ENCODE measurements around the gene ADRA2A.

The ADRA2A gene

GRCh38 chr10:111127081-111127848, 50.4 kb downstream of the ADRA2A start:
- TF ChIP-seq, protein P1, sequence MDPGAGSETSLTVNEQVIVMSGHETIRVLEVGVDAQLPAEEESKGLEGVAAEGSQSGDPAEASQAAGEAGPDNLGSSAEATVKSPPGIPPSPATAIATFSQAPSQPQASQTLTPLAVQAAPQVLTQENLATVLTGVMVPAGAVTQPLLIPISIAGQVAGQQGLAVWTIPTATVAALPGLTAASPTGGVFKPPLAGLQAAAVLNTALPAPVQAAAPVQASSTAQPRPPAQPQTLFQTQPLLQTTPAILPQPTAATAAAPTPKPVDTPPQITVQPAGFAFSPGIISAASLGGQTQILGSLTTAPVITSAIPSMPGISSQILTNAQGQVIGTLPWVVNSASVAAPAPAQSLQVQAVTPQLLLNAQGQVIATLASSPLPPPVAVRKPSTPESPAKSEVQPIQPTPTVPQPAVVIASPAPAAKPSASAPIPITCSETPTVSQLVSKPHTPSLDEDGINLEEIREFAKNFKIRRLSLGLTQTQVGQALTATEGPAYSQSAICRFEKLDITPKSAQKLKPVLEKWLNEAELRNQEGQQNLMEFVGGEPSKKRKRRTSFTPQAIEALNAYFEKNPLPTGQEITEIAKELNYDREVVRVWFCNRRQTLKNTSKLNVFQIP (CRISPR knock-in tag; IDR thresholded peaks at IDR 0.05; ENCODE audit: borderline replicate concordance, low read depth) = no peak
- no peak for TF ChIP-seq CSDC2 (CRISPR knock-in tag; IDR thresholded peaks at IDR 0.05)
- no peak for TF ChIP-seq ESRRG (CRISPR knock-in tag; IDR thresholded peaks at IDR 0.05)
- TF ChIP-seq ZNF70 (CRISPR knock-in tag; IDR thresholded peaks at IDR 0.05) = no peak
- TF ChIP-seq TCF4 (CRISPR knock-in tag; IDR thresholded peaks at IDR 0.05; ENCODE audit: borderline replicate concordance) = no peak
- no peak for TF ChIP-seq BACH2 (CRISPR knock-in tag; IDR thresholded peaks at IDR 0.05; ENCODE audit: borderline replicate concordance)
- ATAC-seq = no peak

- TF ChIP-seq GLIS3 (CRISPR knock-in tag; IDR thresholded peaks at IDR 0.05) (no peak), CSDC2 (CRISPR knock-in tag; IDR thresholded peaks at IDR 0.05) (no peak), PPARA (CRISPR knock-in tag; IDR thresholded peaks at IDR 0.05; ENCODE audit: borderline replicate concordance) (no peak)
- no peak for ATAC-seq
These were observed 51.7 kb downstream of the ADRA2A start for GRCh38 chr10:111128331-111129180.

- ATAC-seq = no peak
- TF ChIP-seq GLIS3 (CRISPR knock-in tag; IDR thresholded peaks at IDR 0.05) (no peak), TOX (CRISPR knock-in tag; IDR thresholded peaks at IDR 0.05; ENCODE audit: borderline replicate concordance) (no peak), ISL1 (CRISPR knock-in tag; IDR thresholded peaks at IDR 0.05) (no peak), ZNF70 (CRISPR knock-in tag; IDR thresholded peaks at IDR 0.05) (no peak), ZFP3 (CRISPR knock-in tag; IDR thresholded peaks at IDR 0.05) (no peak), PPARA (CRISPR knock-in tag; IDR thresholded peaks at IDR 0.05; ENCODE audit: borderline replicate concordance) (no peak), TCF4 (CRISPR knock-in tag; IDR thresholded peaks at IDR 0.05; ENCODE audit: borderline replicate concordance) (no peak), CSDC2 (CRISPR knock-in tag; IDR thresholded peaks at IDR 0.05) (no peak), ZC3H10 (CRISPR knock-in tag; IDR thresholded peaks at IDR 0.05) (no peak), ESRRG (CRISPR knock-in tag; IDR thresholded peaks at IDR 0.05) (no peak), SNAI2 (CRISPR knock-in tag; IDR thresholded peaks at IDR 0.05) (no peak), CSRNP3 (CRISPR knock-in tag; IDR thresholded peaks at IDR 0.05) (no peak), OSR1 (CRISPR knock-in tag; IDR thresholded peaks at IDR 0.05) (no peak), TSHZ2 (CRISPR knock-in tag; IDR thresholded peaks at IDR 0.05) (no peak), ZFP30 (CRISPR knock-in tag; IDR thresholded peaks at IDR 0.05) (no peak), BACH2 (CRISPR knock-in tag; IDR thresholded peaks at IDR 0.05; ENCODE audit: borderline replicate concordance) (no peak), PATZ1 (CRISPR knock-in tag; IDR thresholded peaks at IDR 0.05; ENCODE audit: borderline replicate concordance) (no peak), ZNF565 (CRISPR knock-in tag; conservative IDR thresholded peaks at IDR 0.05; ENCODE audit: low read depth) (no peak)
- TF ChIP-seq, protein P1 (CRISPR knock-in tag; IDR thresholded peaks at IDR 0.05; ENCODE audit: borderline replicate concordance, low read depth) = no peak
- TF ChIP-seq, protein P2, sequence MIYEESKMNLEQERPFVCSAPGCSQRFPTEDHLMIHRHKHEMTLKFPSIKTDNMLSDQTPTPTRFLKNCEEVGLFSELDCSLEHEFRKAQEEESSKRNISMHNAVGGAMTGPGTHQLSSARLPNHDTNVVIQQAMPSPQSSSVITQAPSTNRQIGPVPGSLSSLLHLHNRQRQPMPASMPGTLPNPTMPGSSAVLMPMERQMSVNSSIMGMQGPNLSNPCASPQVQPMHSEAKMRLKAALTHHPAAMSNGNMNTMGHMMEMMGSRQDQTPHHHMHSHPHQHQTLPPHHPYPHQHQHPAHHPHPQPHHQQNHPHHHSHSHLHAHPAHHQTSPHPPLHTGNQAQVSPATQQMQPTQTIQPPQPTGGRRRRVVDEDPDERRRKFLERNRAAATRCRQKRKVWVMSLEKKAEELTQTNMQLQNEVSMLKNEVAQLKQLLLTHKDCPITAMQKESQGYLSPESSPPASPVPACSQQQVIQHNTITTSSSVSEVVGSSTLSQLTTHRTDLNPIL (CRISPR knock-in tag; IDR thresholded peaks at IDR 0.05; ENCODE audit: low read depth) = no peak
These were observed 52.5 kb downstream of the ADRA2A start for GRCh38 chr10:111129363-111129762.
